HEK293 (cell line): Measurements from ENCODE around the gene GTF2H4.

Source experiments
- CTCF ChIA-PET: fragments of 350-600 bp; formaldehyde crosslinking; extraction: SDS; loops from one replicate; lab custom pipeline; 2021; ENCODE audit warnings: antibody characterized with exemption; lab: Yijun Ruan, JAX
- POLR2A ChIA-PET: fragments of 300-600 bp; formaldehyde crosslinking; extraction: SDS; loops from one replicate; lab custom pipeline; 2020; ENCODE audit warnings: antibody characterized with exemption, inconsistent platforms; lab: Yijun Ruan, JAX
- H3K27ac ChIP-seq: fragments of 200-500 bp; sonication (Bioruptor generic); 2 replicates; pipeline ENCODE4 v1.5.1; 2014; ENCODE audit warnings: low read depth, low read length, control low read depth, inconsistent platforms; ENCODE audit errors: extremely low read depth
- H3K36me3 ChIP-seq, 2 experiments: fragments of 200-500 bp in 1 of 2; sonication (Bioruptor generic) in 1 of 2; 1 replicate in 1 of 2; 2 replicates in 1 of 2; pipeline ENCODE4 v1.5.1; 2014 to 2017; ENCODE audit warnings: inconsistent platforms in 2 of 2, low read length in 2 of 2; ENCODE audit not compliant: control insufficient read depth in 2 of 2, insufficient read depth in 1 of 2
- H3K4me1 ChIP-seq: fragments of 200-500 bp; sonication (Bioruptor generic); 2 replicates; pipeline ENCODE4 v1.5.1; 2014; ENCODE audit warnings: mild to moderate bottlenecking, low read length, inconsistent platforms; ENCODE audit not compliant: control insufficient read depth, insufficient read depth
- H3K4me3 ChIP-seq: 2 replicates; pipeline ENCODE4 v1.5.1; 2011; ENCODE audit warnings: low read depth, mild to moderate bottlenecking, control low read depth, low read length, moderate library complexity
- H3K9me3 ChIP-seq: fragments of 200-500 bp; sonication (Bioruptor generic); 2 replicates; pipeline ENCODE4 v1.5.1; 2014; ENCODE audit warnings: low read depth, low read length, inconsistent platforms; ENCODE audit not compliant: control insufficient read depth, insufficient read depth
- BCL11A ChIP-seq: fragments of 450-650 bp; formaldehyde crosslinking; IDR thresholded peaks from 2 replicates; pipeline ENCODE4 v1.5.1; 2016; ENCODE audit warnings: low read depth, missing biosample characterization, missing genetic modification characterization
- EGR2 ChIP-seq: fragments of 450-650 bp; formaldehyde crosslinking; IDR thresholded peaks from 2 replicates; pipeline ENCODE4 v1.5.1; 2016; ENCODE audit warnings: low read depth, missing biosample characterization, missing genetic modification characterization
- GLIS1 ChIP-seq: fragments of 450-650 bp; formaldehyde crosslinking; IDR thresholded peaks from 2 replicates; pipeline ENCODE4 v1.5.1; 2016; ENCODE audit warnings: missing biosample characterization, missing genetic modification characterization
- GLIS2 ChIP-seq: fragments of 450-650 bp; formaldehyde crosslinking; IDR thresholded peaks from 2 replicates; pipeline ENCODE4 v1.5.1; 2016; ENCODE audit warnings: missing biosample characterization, missing genetic modification characterization
- PATZ1 ChIP-seq: fragments of 450-650 bp; formaldehyde crosslinking; IDR thresholded peaks from 2 replicates; pipeline ENCODE4 v1.5.1; 2016; ENCODE audit warnings: missing biosample characterization, missing genetic modification characterization
- PRDM10 ChIP-seq: fragments of 450-650 bp; formaldehyde crosslinking; IDR thresholded peaks from 2 replicates; pipeline ENCODE4 v1.5.1; 2016; ENCODE audit warnings: missing biosample characterization, missing genetic modification characterization
- SCRT2 ChIP-seq: fragments of 450-650 bp; formaldehyde crosslinking; IDR thresholded peaks from 2 replicates; pipeline ENCODE4 v1.5.1; 2016; ENCODE audit warnings: missing biosample characterization, missing genetic modification characterization
- SP2 ChIP-seq: fragments of 450-650 bp; formaldehyde crosslinking; IDR thresholded peaks from 2 replicates; pipeline ENCODE4 v1.5.1; 2016; ENCODE audit warnings: missing biosample characterization, missing genetic modification characterization
- SP7 ChIP-seq: fragments of 450-650 bp; formaldehyde crosslinking; IDR thresholded peaks from 2 replicates; pipeline ENCODE4 v1.5.1; 2016; ENCODE audit warnings: missing biosample characterization, missing genetic modification characterization
- ZBTB20 ChIP-seq: fragments of 450-650 bp; formaldehyde crosslinking; IDR thresholded peaks from 2 replicates; pipeline ENCODE4 v1.5.1; 2016; ENCODE audit warnings: missing biosample characterization, missing genetic modification characterization
- ZBTB49 ChIP-seq: fragments of 450-650 bp; formaldehyde crosslinking; IDR thresholded peaks from 2 replicates; pipeline ENCODE4 v1.5.1; 2016; ENCODE audit warnings: missing biosample characterization, missing genetic modification characterization, low read depth
- ZEB2 ChIP-seq: fragments of 450-650 bp; formaldehyde crosslinking; IDR thresholded peaks from 2 replicates; pipeline ENCODE4 v1.5.1; 2016; ENCODE audit warnings: missing biosample characterization, missing genetic modification characterization
- ZIC2 ChIP-seq: fragments of 450-650 bp; formaldehyde crosslinking; IDR thresholded peaks from 2 replicates; pipeline ENCODE4 v1.5.1; 2016; ENCODE audit warnings: missing biosample characterization, missing genetic modification characterization
- ZNF10 ChIP-seq: fragments of 450-650 bp; formaldehyde crosslinking; IDR thresholded peaks from 2 replicates; pipeline ENCODE4 v1.5.1; 2017; ENCODE audit warnings: missing biosample characterization, missing genetic modification characterization
- ZNF133 ChIP-seq: fragments of 450-650 bp; formaldehyde crosslinking; IDR thresholded peaks from 2 replicates; pipeline ENCODE4 v1.5.1; 2016; ENCODE audit warnings: missing biosample characterization, missing genetic modification characterization
- ZNF155 ChIP-seq: fragments of 450-650 bp; formaldehyde crosslinking; IDR thresholded peaks from 2 replicates; pipeline ENCODE4 v1.5.1; 2016; ENCODE audit warnings: missing biosample characterization, missing genetic modification characterization
- ZNF473 ChIP-seq: fragments of 450-650 bp; formaldehyde crosslinking; IDR thresholded peaks from 2 replicates; pipeline ENCODE4 v1.5.1; 2017; ENCODE audit warnings: missing biosample characterization, missing genetic modification characterization
- ZNF530 ChIP-seq: fragments of 450-650 bp; formaldehyde crosslinking; IDR thresholded peaks from 2 replicates; pipeline ENCODE4 v1.5.1; 2016; ENCODE audit warnings: low read depth, missing biosample characterization, missing genetic modification characterization
- ZNF571 ChIP-seq: fragments of 450-650 bp; formaldehyde crosslinking; IDR thresholded peaks from 2 replicates; pipeline ENCODE4 v1.5.0; 2017; ENCODE audit warnings: missing biosample characterization, missing genetic modification characterization
- ZNF629 ChIP-seq: fragments of 450-650 bp; formaldehyde crosslinking; IDR thresholded peaks from 2 replicates; pipeline ENCODE4 v1.5.1; 2017; ENCODE audit warnings: missing biosample characterization, missing genetic modification characterization
- ZNF747 ChIP-seq: fragments of 450-650 bp; formaldehyde crosslinking; IDR thresholded peaks from 2 replicates; pipeline ENCODE4 v1.5.1; 2016; ENCODE audit warnings: missing biosample characterization, missing genetic modification characterization
- ZNF792 ChIP-seq: fragments of 450-650 bp; formaldehyde crosslinking; IDR thresholded peaks from 2 replicates; pipeline ENCODE4 v1.5.1; 2016; ENCODE audit warnings: missing biosample characterization, missing genetic modification characterization

The GTF2H4 gene

GRCh38 chr6:30885999-30886896 is 21.8 kb upstream of the GTF2H4 start (continued):
- TF ChIP-seq ZNF747 (tag by site-specific recombination) (no peak), ZNF530 (tag by site-specific recombination) (no peak), ZBTB20 (tag by site-specific recombination) (peak; percentile 81), ZNF473 (tag by site-specific recombination) (no peak), ZNF571 (tag by site-specific recombination) (no peak), ZNF155 (tag by site-specific recombination) (no peak), PRDM10 (tag by site-specific recombination) (0 out of 2 replicates have a peak, but pooled peaks have one; percentile 25)

GRCh38 chr6:30886897-30887255 is 21.1 kb upstream of the GTF2H4 start:
- ChIA-PET CTCF (interaction anchor here (0.7 to 14.8 kb wide), 7 partner anchors 10 to 345 kb away, joined by 3 to 332 read pairs (median 3); partner anchors contain the start of gene VARS2), POLR2A (interaction anchor here (0.6 to 2.0 kb wide), 3 partner anchors 19 to 156 kb away, joined by 3 to 8 read pairs (median 5); partner anchors contain the start of gene GTF2H4)
- Histone ChIP-seq H3K36me3 (peaks cover 0 to 33% of the 10 kb centered on the region in 2 experiments; a peak in 1 of 3 replicates), H3K9me3 (no peaks in the 10 kb centered on the region), H3K4me3 (no peak overlapping the region), H3K27ac (peak overlapping the region; percentile 69; the same call in 1 of the 2 replicates), H3K4me1 (peaks cover 35% of the 10 kb centered on the region)
- no peak for TF ChIP-seq BCL11A

GRCh38 chr6:30887901-30888815 is 19.8 kb upstream of the GTF2H4 start:
- peaks cover 35% of the 10 kb centered on the region for H3K4me1 ChIP-seq
- H3K4me3 ChIP-seq = no peak overlapping the region
- no peak overlapping the region for H3K27ac ChIP-seq
- no peaks in the 10 kb centered on the region for H3K9me3 ChIP-seq
- CTCF ChIA-PET = interaction anchor here (0.7 to 2.6 kb wide), 10 partner anchors 9 to 1092 kb away, joined by 3 to 8 read pairs (median 4); partner anchors contain the start of gene VARS2
- POLR2A ChIA-PET = interaction anchor here (0.5 to 1.1 kb wide), 6 partner anchors 11 to 206 kb away, joined by 3 to 4 read pairs (median 3); partner anchors contain the start of genes FLOT1 and GTF2H4
- H3K36me3 ChIP-seq = peaks cover 0 to 46% of the 10 kb centered on the region in 2 experiments; a peak in 1 of 3 replicates
- 0 out of 2 replicates have a peak, but pooled peaks have one; percentile 8 for TF ChIP-seq SP2
- no peak for TF ChIP-seq ZNF133 (tag by site-specific recombination)
- TF ChIP-seq PATZ1 (tag by site-specific recombination) = peak; percentile 57; the same call in 1 of the 2 replicates
- TF ChIP-seq ZNF792 (tag by site-specific recombination) = no peak
- peak; percentile 43; the same call in 1 of the 2 replicates for TF ChIP-seq SP7 (tag by site-specific recombination)
- no peak for TF ChIP-seq EGR2
- peak; percentile 40; the same call in 1 of the 2 replicates for TF ChIP-seq GLIS2
- TF ChIP-seq ZIC2 (tag by site-specific recombination) = peak; percentile 31; the same call in 1 of the 2 replicates
- TF ChIP-seq ZBTB49 (tag by site-specific recombination) = no peak
- TF ChIP-seq GLIS1 (tag by site-specific recombination) = peak; percentile 89
- TF ChIP-seq ZNF10 (tag by site-specific recombination) = peak; percentile 62; the same call in 1 of the 2 replicates
- TF ChIP-seq ZNF629 = peak; percentile 43; the same call in 1 of the 2 replicates
- TF ChIP-seq ZEB2 (tag by site-specific recombination) = 0 out of 2 replicates have a peak, but pooled peaks have one; percentile 36
- TF ChIP-seq SCRT2 (tag by site-specific recombination) = 0 out of 2 replicates have a peak, but pooled peaks have one; percentile 51
- TF ChIP-seq, all 188 proteins: peak for 10
